Measurements from ENCODE around the gene LRRC8D. TPM values are rescaled to one million over a fixed set of nuclear protein-coding genes. Genes with fewer than 3 reads are reported as not detected.

LRRC8D gene
- total RNA-seq, 1 experiment from 2014 or later = 37.2 TPM

DNA sequence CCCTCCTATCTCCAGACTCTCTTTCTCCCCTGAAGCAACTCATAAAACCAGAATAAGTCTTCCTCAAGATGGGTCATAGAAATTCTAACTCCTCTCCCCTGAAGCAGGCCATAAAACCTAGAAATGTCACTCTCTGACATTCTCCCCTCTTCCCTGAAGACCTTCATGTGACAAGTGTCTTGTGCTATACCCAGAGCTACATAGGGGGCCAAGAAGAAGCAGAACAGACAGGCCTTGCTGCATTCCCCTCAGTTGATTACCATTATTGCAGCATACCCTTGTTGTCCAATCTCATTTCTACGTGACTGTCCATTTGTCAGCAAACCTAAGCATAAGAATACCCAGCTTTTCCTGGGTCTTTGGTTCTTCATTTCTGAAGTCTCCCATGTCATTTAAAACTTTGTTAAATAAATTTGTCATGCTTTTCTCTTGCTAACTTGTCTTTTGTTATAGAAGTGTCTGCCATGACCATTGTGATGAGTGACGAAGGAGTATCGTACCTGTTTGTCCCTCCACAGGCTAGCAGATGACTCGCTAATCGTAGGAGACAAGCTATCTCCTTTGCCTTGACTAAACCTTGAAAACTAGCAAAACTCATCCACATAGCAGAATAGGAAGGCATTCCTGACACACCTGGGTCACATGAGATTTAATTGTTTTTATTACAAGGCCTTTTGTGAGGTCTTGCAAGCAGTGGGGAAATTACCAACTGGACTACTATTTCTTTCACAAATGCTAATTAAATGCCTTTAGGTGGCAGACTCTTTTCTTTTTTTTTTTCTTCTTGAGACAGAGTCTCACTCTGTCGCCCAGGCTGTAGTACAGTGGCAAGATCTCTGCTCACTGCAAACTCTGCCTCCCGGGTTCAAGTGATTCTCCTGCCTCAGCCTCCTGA, 134.7 kb downstream of the LRRC8D start:
- Histone ChIP-seq H2BK15ac (ENCODE audit: low read depth, low read length) (no peak overlapping the region), H3K56ac (ENCODE audit: insufficient read length, low read depth, low read length) (no peak overlapping the region), H3K79me2 (ENCODE audit: insufficient read depth, low read length) (no peaks in the 10 kb centered on the region), H4K91ac (ENCODE audit: insufficient read length, low read depth, low read length) (no peak overlapping the region), H3T11ph (ENCODE audit: low read length) (no peak overlapping the region), H3K23me2 (ENCODE audit: insufficient read length, low read depth, low read length, poor library complexity, severe bottlenecking) (no peaks in the 10 kb centered on the region), H4K20me1 (ENCODE audit: control insufficient read depth, insufficient read depth, insufficient read length) (no peaks in the 10 kb centered on the region), H2BK20ac (ENCODE audit: low read depth, low read length, poor library complexity, severe bottlenecking) (no peak overlapping the region), H3K27ac (ENCODE audit: insufficient read length, low read depth, low read length) (no peak overlapping the region), H3K9me3 (ENCODE audit: control insufficient read depth, low read depth, low read length) (no peaks in the 10 kb centered on the region), H3K9ac (ENCODE audit: extremely low read depth, insufficient read length, low read length) (no peak overlapping the region), H3K18ac (ENCODE audit: insufficient read length, low read depth, low read length) (no peak overlapping the region), H4K5ac (ENCODE audit: insufficient read length, low read depth, low read length) (no peak overlapping the region), H2BK12ac (ENCODE audit: insufficient read length, low read depth, low read length) (no peak overlapping the region), H3K14ac (ENCODE audit: insufficient read depth, low read length) (no peak overlapping the region), H2AFZ (ENCODE audit: low read length) (no peak overlapping the region), H2BK120ac (ENCODE audit: low read depth, low read length, poor library complexity, severe bottlenecking) (no peak overlapping the region), H2BK5ac (ENCODE audit: insufficient read length, low read length) (no peak overlapping the region), H3K79me1 (ENCODE audit: insufficient read depth, low read depth, low read length, poor library complexity, severe bottlenecking) (no peaks in the 10 kb centered on the region), H3K23ac (ENCODE audit: insufficient read length, low read depth, low read length) (no peak overlapping the region), H4K8ac (replicated peaks; ENCODE audit: insufficient read length, low read depth, low read length) (no peak overlapping the region), H3K27me3 (ENCODE audit: insufficient read depth, low read length) (no peaks in the 10 kb centered on the region), H3K4me1 (ENCODE audit: insufficient read depth, low read length) (peaks cover 6% of the 10 kb centered on the region; the same call in 1 of the 2 replicates), H3K4me2 (ENCODE audit: insufficient read depth, insufficient read length, low read length) (no peak overlapping the region), H2AK5ac (ENCODE audit: insufficient read length, low read length) (no peak overlapping the region), H3K4ac (ENCODE audit: low read depth, low read length) (no peak overlapping the region)
- Mint-ChIP-seq H3K27me3 (ENCODE audit: low read depth) (no peaks in the 10 kb centered on the region), H3K27ac (peak overlapping the region in 2 of 3 experiments; percentile 2 to 10; a peak in 2 of 7 replicates), H3K4me1 (peaks cover 40 to 42% of the 10 kb centered on the region in 2 experiments), H3K36me3 (ENCODE audit: insufficient read depth in 1 of 3, low read depth in 3 of 3) (peaks cover 0 to 9% (median 5%) of the 10 kb centered on the region in 3 experiments; a peak in 3 of 7 replicates), H3K4me3 (no peak overlapping the region), H3K9me3 (peaks cover 8 to 9% of the 10 kb centered on the region in 2 experiments; a peak in 3 of 5 replicates)
- TF ChIP-seq, protein P1, sequence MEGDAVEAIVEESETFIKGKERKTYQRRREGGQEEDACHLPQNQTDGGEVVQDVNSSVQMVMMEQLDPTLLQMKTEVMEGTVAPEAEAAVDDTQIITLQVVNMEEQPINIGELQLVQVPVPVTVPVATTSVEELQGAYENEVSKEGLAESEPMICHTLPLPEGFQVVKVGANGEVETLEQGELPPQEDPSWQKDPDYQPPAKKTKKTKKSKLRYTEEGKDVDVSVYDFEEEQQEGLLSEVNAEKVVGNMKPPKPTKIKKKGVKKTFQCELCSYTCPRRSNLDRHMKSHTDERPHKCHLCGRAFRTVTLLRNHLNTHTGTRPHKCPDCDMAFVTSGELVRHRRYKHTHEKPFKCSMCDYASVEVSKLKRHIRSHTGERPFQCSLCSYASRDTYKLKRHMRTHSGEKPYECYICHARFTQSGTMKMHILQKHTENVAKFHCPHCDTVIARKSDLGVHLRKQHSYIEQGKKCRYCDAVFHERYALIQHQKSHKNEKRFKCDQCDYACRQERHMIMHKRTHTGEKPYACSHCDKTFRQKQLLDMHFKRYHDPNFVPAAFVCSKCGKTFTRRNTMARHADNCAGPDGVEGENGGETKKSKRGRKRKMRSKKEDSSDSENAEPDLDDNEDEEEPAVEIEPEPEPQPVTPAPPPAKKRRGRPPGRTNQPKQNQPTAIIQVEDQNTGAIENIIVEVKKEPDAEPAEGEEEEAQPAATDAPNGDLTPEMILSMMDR (conservative IDR thresholded peaks at IDR 0.05) = no peak
- no peak for DNase-seq
- WGBS (ENCODE audit: extremely low coverage, insufficient read length, low lambda C conversion rate) = no CpG with 5 or more reads among the region's 7 CpGs

Data from H9 (cell line).